CD14-positive monocyte (primary cell): Measurements from ENCODE around the gene PLK5. TPM values are rescaled to one million over a fixed set of nuclear protein-coding genes. Genes with fewer than 3 reads are reported as not detected.
A peak's percentile ranks its signal among the peaks of the same experiment; 100 is the strongest.

ENCODE experiments used
- DNase-seq, 3 donors: peaks; one replicate each; pipeline ENCODE4 v3.0.0-alpha.2; 2011 to 2022
- H2AFZ ChIP-seq: 2 replicates; pipeline ENCODE4 v1.6.0; 2012; ENCODE audit warnings: mild to moderate bottlenecking, low read depth, low read length, inconsistent platforms; ENCODE audit not compliant: insufficient read depth, poor library complexity, severe bottlenecking
- H3K27ac ChIP-seq, 2 donors: 1 replicate in 1 of 2; 2 replicates in 1 of 2; pipeline ENCODE4 v1.5.1; 2012 to 2013; ENCODE audit warnings: low read length in 2 of 2, control low read depth in 1 of 2, inconsistent platforms in 1 of 2, low read depth in 1 of 2, mild to moderate bottlenecking in 1 of 2
- H3K27me3 ChIP-seq, 2 donors: one replicate each; pipeline versions ENCODE4 v1.6.0 to v1.6.1; 2011 to 2013; ENCODE audit warnings: low read length in 2 of 2; ENCODE audit not compliant: control insufficient read depth in 2 of 2, insufficient read depth in 2 of 2
- H3K36me3 ChIP-seq, 2 donors: replicated peaks in 1 of 2; 1 replicate in 1 of 2; 2 replicates in 1 of 2; pipeline versions ENCODE4 v1.5.1 to v1.6.1; 2012 to 2013; ENCODE audit warnings: low read length in 2 of 2, control low read depth in 1 of 2, inconsistent platforms in 1 of 2, mild to moderate bottlenecking in 1 of 2; ENCODE audit not compliant: insufficient read depth in 2 of 2, control insufficient read depth in 1 of 2
- H3K4me1 ChIP-seq, 2 donors: 1 replicate in 1 of 2; 2 replicates in 1 of 2; pipeline versions ENCODE4 v1.5.1 to v1.6.1; 2012 to 2013; ENCODE audit warnings: low read length in 2 of 2, control low read depth in 1 of 2, inconsistent platforms in 1 of 2, mild to moderate bottlenecking in 1 of 2, moderate library complexity in 1 of 2; ENCODE audit not compliant: insufficient read depth in 2 of 2, control insufficient read depth in 1 of 2
- H3K4me2 ChIP-seq: replicated peaks from 2 replicates; pipeline ENCODE3; 2012; ENCODE audit warnings: low read length, moderate library complexity, mild to moderate bottlenecking; ENCODE audit not compliant: poor library complexity, severe bottlenecking; ENCODE audit errors: extremely low read depth
- H3K4me3 ChIP-seq, 3 experiments: fragments of 200-600 bp in 1 of 3; sonication (generic) in 1 of 3; replicated peaks in 1 of 3; 1 replicate in 2 of 3; 2 replicates in 1 of 3; pipeline ENCODE4 v1.5.1; 2011 to 2013; ENCODE audit warnings: low read length in 3 of 3, mild to moderate bottlenecking in 3 of 3, control low read depth in 2 of 3, low read depth in 2 of 3, inconsistent platforms in 1 of 3, moderate library complexity in 1 of 3
- H3K79me2 ChIP-seq: 2 replicates; pipeline ENCODE4 v1.6.0; 2012; ENCODE audit warnings: mild to moderate bottlenecking, control low read depth, inconsistent platforms, low read length, moderate library complexity; ENCODE audit not compliant: insufficient read depth
- H3K9ac ChIP-seq: 2 replicates; pipeline ENCODE4 v1.6.0; 2017; ENCODE audit warnings: low read length, mild to moderate bottlenecking; ENCODE audit not compliant: insufficient read depth, poor library complexity, severe bottlenecking
- H3K9me3 ChIP-seq, 2 donors: replicated peaks in 1 of 2; 1 replicate in 1 of 2; 2 replicates in 1 of 2; pipeline versions ENCODE4 v1.5.1 to v1.6.1; 2012 to 2013; ENCODE audit warnings: low read length in 2 of 2, control low read depth in 1 of 2; ENCODE audit not compliant: control insufficient read depth in 1 of 2, insufficient read depth in 1 of 2
- H4K20me1 ChIP-seq: 2 replicates; pipeline ENCODE4 v1.6.0; 2012; ENCODE audit warnings: mild to moderate bottlenecking, low read length, control low read depth, moderate library complexity; ENCODE audit not compliant: insufficient read depth
- H3K27ac Mint-ChIP-seq, 7 donors: one replicate each; pipeline ENCODE4 v1.8.0; 2020; ENCODE audit warnings: mild to moderate bottlenecking in 7 of 7, mixed read lengths in 7 of 7, moderate library complexity in 6 of 7, inconsistent platforms in 2 of 7
- H3K27me3 Mint-ChIP-seq, 3 donors: one replicate each; pipeline ENCODE4 v1.8.0; 2021 to 2022; ENCODE audit warnings: low read depth in 3 of 3, mild to moderate bottlenecking in 3 of 3, mixed read lengths in 3 of 3, moderate library complexity in 3 of 3, inconsistent platforms in 1 of 3
- H3K36me3 Mint-ChIP-seq, 2 donors: one replicate each; pipeline ENCODE4 v1.8.0; 2020; ENCODE audit warnings: mixed read lengths in 2 of 2, inconsistent platforms in 1 of 2, mild to moderate bottlenecking in 1 of 2
- H3K4me1 Mint-ChIP-seq: one replicate; pipeline ENCODE4 v1.8.0; 2020; ENCODE audit warnings: mild to moderate bottlenecking, mixed read lengths
- H3K4me3 Mint-ChIP-seq, 2 donors: one replicate each; pipeline ENCODE4 v1.8.0; 2020; ENCODE audit warnings: mild to moderate bottlenecking in 2 of 2, mixed read lengths in 2 of 2, moderate library complexity in 1 of 2
- H3K9me3 Mint-ChIP-seq, 7 donors: one replicate each; pipeline ENCODE4 v1.8.0; 2020 to 2022; ENCODE audit warnings: mixed read lengths in 7 of 7, mild to moderate bottlenecking in 6 of 7, moderate library complexity in 6 of 7, inconsistent platforms in 2 of 7
- CTCF ChIP-seq: fragments of 200-600 bp; IDR thresholded peaks from one replicate; pipeline ENCODE4 v1.8.0; 2022; ENCODE audit warnings: antibody characterized with exemption, mild to moderate bottlenecking
- WGBS: methylation state at CpG from one replicate; pipeline ENCODE4 v1.1.5; 2013; ENCODE audit warnings: missing lambda C conversion rate; ENCODE audit not compliant: insufficient coverage; 5-methylcytosine and 5-hydroxymethylcytosine counted together
- intact Hi-C, 2 donors: fragments of 100-400 bp; cut with micrococcal nuclease; formaldehyde crosslinking; loops; one replicate each; pipeline versions ENCODE4 v1.15.0 to v1.15.1; 2023
- polyA plus RNA-seq, 3 donors: library from polyadenylated mRNA; depleted of rRNA in 1 of 3; unstranded in 2 of 3; stranded (reverse) in 1 of 3; fragments of 300-500 nt in 2 of 3; fragments of >200 nt in 1 of 3; fragmentation: Illumina TruSeq in 2 of 3; gene quantifications; 1 replicate in 2 of 3; 2 replicates in 1 of 3; pipeline ENCODE4 v1.2.3, GENCODE V29; 2012 to 2021

PLK5 gene
- polyA plus RNA-seq, 3 donors: not detected

DNA sequence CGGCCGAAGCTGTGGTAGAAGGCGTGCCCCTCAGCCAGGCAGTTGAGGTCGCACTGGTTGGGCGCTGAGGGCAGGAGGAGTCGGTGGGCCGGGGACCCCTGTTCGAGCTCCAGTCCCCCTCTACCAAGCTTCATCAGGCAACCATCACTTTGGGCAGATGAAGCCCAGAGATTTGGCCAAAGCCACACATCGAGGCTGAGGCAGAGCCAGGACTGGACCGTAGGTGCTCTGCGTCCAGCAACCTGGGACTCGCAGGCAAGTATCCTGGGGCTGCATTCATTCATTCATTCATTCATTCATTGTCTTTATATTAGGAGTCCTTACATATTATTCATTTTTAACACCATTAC lies 15.4 kb upstream of the PLK5 start:
- Histone ChIP-seq H3K4me1 (peaks cover 12 to 23% of the 10 kb centered on the region in 2 donors), H4K20me1 (no peaks in the 10 kb centered on the region), H3K36me3 (no peaks in the 10 kb centered on the region), H3K9ac (no peak overlapping the region), H3K9me3 (peaks cover 14 to 31% of the 10 kb centered on the region in 2 donors), H3K4me3 (no peak overlapping the region), H3K4me2 (peak overlapping the region; percentile 65), H3K27ac (no peak overlapping the region), H3K27me3 (peaks cover 2 to 51% of the 10 kb centered on the region in 2 donors), H3K79me2 (no peaks in the 10 kb centered on the region), H2AFZ (no peak overlapping the region)
- no peak for DNase-seq
- Mint-ChIP-seq H3K27ac (no peak overlapping the region), H3K36me3 (peaks cover 1 to 2% of the 10 kb centered on the region in 2 donors), H3K4me3 (peak overlapping the region in 1 of 2 donors; percentile 36), H3K9me3 (peaks cover 15 to 50% (median 34%) of the 10 kb centered on the region in 7 donors), H3K27me3 (peaks cover 46 to 78% (median 66%) of the 10 kb centered on the region in 3 donors), H3K4me1 (peaks cover 14% of the 10 kb centered on the region)
- WGBS: 34% methylated on average over 10 of the region's 12 CpGs
- intact Hi-C loops: no loop called here
- TF ChIP-seq CTCF: no peak

DNA sequence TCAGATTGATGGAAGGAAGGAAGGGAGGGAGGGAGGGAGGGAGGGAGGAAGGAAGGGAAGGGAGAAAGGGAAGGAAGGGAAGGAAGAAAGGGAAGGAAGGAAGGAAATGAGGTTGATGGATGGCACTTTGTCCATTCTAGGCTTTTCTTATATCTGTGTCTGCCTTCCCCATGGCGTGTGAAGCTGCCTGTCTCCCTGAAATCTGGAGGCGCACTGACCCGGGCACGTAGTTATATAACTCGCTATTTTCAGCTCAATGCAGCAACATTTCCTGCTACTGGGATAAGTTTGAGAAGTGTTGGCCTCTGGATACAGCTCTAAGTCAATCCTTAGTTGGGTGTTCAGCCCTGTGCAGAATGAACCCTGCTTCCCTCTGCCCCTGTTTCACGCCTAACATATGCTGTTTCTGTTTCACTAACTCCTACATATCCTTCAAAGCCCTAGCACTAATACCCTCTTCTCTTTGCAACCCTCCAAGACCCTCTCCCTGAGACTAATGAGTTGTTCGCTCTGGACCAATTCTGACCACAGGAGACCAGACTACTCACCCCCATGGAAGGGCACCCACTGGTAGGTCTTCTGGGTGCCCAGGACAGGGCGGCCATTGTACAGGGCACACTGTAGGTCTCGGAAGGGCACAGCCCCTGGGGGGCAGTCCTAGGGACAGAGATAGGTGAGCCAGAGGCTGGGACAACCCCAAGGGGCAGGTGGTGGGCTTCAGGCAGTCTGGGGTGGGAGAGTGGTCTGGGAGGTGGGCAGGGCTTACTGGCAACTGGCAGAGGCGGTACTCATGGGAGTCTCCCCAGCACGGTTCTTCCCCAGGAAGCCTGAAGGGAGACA lies 14.1 kb upstream of the PLK5 start:
- no peak overlapping the region for H3K9ac ChIP-seq
- H3K9me3 Mint-ChIP-seq: peaks cover 15 to 46% (median 36%) of the 10 kb centered on the region in 7 donors
- peaks cover 14 to 31% of the 10 kb centered on the region in 2 donors for H3K9me3 ChIP-seq
- H3K79me2 ChIP-seq: no peaks in the 10 kb centered on the region
- no peak for TF ChIP-seq CTCF
- no peak overlapping the region for H3K4me2 ChIP-seq
- no peaks in the 10 kb centered on the region for H3K36me3 ChIP-seq
- peak overlapping the region in 1 of 7 donors; percentile 32 for H3K27ac Mint-ChIP-seq
- H3K36me3 Mint-ChIP-seq: peaks cover 1 to 2% of the 10 kb centered on the region in 2 donors
- intact Hi-C loops: loop anchor here in 1 of 2 donors (10.0 kb wide), 1 partner anchor 65 kb away; no protein-coding TSS in a partner anchor
- peaks cover 41 to 78% (median 66%) of the 10 kb centered on the region in 3 donors for H3K27me3 Mint-ChIP-seq
- DNase-seq: no peak
- H3K27ac ChIP-seq: no peak overlapping the region
- peaks cover 12 to 25% of the 10 kb centered on the region in 2 donors for H3K4me1 ChIP-seq
- H3K4me3 ChIP-seq: no peak overlapping the region
- H2AFZ ChIP-seq: no peak overlapping the region
- 73% methylated on average over 5 of the region's 11 CpGs for WGBS
- peak overlapping the region in 1 of 2 donors; percentile 64 for H3K4me3 Mint-ChIP-seq
- H4K20me1 ChIP-seq: no peaks in the 10 kb centered on the region
- peaks cover 14% of the 10 kb centered on the region for H3K4me1 Mint-ChIP-seq
- H3K27me3 ChIP-seq: peaks cover 2 to 52% of the 10 kb centered on the region in 2 donors
